C4-2B (cell line): Measurements from ENCODE around the gene MRPL37.

ENCODE experiments used
- CTCF ChIP-seq: fragments of 450-650 bp; conservative IDR thresholded peaks from 2 replicates; pipeline ENCODE4 v1.5.1; 2017; ENCODE audit warnings: mild to moderate bottlenecking
- ZFX ChIP-seq: fragments of 450-650 bp; IDR thresholded peaks from 2 replicates; pipeline ENCODE4 v1.6.1; 2017

DNA sequence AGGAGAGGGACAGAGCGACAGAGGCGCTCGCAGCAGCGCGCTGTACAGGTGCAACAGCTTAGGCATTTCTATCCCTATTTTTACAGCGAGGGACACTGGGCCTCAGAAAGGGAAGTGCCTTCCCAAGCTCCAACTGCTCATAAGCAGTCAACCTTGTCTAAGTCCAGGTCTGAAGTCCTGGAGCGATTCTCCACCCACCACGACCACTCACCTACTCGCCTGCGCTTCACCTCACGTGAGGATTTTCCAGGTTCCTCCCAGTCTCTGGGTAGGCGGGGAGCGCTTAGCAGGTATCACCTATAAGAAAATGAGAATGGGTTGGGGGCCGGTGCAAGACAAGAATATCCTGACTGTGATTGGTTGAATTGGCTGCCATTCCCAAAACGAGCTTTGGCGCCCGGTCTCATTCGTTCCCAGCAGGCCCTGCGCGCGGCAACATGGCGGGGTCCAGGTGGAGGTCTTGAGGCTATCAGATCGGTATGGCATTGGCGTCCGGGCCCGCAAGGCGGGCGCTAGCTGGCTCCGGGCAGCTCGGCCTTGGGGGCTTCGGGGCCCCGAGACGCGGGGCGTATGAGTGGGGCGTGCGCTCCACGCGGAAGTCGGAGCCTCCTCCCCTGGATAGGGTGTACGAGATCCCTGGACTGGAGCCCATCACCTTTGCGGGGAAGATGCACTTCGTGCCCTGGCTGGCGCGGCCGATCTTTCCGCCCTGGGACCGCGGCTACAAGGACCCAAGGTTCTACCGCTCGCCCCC, at the start of gene MRPL37, which contains the start of gene CYB5RL:
- TF ChIP-seq CTCF, result no peak
- TF ChIP-seq ZFX, result peak; percentile 67
